GM19452 (cell line): Measurements from ENCODE around the gene ANKRD60.

Experiments used
- ATAC-seq: cut with Tn5 transposase; IDR thresholded peaks from one replicate; pipeline ENCODE4 v1.9.1; 2021; ENCODE audit not compliant: unreplicated experiment

ANKRD60 gene

DNA sequence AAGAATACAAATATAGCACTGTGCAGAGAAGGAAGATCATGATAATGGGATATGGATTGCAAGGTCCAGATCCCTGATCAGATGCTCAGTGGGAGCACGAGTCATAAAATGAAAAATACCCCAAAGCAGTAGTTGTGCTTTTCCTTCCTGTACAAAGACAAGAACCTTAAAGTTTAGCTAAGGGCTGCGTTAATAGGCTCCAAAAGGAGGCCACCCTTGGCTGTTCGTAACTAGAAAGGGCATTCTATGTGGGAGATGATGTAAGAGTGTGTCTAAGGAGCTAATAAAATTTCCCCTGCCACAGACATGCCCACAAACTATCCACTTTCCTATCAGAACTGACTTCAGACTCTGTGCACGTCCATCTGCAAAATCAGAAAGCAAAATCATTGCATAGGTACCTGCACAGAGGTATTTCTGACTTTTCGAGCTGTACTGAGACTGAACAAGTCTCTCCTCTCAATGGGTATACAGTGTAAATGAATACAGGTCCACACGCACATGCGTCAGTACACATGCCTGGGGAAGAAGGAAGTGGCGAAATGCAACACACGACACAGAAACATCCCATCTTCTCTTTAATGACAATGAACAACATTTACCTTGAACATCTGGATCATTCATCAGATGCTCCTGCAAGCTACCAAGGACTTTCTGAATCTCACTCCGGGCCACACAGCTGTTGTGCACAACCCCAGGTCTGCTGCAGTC is 16.9 kb upstream of the ANKRD60 start:
- no peak for ATAC-seq

DNA sequence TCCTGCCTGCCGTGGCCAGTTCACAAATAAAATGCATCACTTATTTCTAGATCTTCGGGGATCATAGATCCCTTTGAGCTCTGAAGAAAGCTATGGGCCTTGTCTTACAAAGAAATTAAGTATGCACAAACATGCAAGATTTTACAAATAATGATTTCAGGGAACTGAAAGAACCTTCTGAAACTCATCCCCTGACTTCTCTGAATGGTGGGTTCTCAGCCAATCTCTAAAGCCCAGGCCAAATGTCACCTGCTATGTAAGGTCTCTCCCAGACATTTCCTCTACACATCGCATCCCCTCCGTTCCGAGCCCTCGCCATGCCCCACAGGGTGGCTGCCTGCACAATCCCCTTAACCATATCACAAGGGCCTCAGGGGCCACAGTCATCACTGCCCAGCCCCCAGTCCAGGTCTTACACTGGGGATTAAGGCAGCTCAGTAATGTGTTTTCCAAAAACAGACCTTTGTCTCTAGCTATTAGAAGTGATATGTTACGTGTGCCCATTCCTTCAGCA is 16.1 kb upstream of the ANKRD60 start:
- ATAC-seq: no peak

DNA sequence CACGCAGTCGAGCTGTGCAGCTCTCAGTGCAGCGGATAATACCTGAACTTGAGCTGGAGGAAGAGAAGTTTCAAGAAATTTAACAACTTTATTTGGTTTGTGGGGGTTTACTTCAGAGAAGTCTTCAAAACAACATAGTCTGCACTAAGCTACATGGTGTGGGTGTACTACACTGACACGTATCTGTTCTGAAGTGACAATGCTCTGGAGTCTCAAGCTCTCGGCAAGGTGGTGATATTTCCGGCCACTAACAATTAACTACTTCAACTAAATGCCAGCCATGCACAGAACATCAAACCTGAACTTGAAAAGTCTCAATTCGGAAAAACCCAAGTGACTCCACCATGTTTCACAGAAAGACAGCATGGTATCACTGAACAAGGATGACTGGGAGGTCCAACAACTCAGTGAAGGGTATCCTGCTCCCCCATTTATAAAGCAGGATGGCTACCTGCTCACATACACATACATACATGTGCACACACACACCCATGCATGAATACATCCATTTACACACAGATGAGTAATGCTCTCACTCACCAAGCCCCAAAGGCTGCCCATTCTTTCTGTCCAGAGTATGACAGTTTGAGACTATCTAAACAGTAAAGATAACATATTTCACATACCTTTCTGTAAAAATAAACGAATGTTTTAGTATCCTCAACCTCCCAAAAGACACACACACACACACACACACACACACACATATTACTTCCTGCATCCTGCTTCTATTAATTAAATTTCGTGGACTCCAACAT is 15.4 kb upstream of the ANKRD60 start:
- ATAC-seq: no peak

DNA sequence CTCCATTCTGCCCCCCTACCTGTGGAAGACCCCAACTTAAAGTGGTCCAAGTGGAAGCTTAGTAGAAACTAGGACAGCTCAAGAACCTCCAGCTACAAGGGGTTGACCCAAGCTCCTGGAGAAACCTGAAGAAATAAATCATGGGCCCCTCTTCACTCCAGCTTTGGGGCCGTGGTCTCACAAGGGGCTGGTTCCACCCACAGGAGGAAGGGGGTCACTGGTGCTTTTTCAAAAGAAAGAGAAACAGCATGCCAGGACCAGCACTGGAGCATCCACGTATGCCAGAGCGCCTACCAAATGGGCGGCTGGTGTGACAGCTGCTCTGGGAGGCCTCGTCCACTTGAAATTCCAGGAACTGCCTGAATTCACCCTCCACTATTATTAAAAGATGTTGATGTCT is 14.4 kb upstream of the ANKRD60 start:
- no peak for ATAC-seq

DNA sequence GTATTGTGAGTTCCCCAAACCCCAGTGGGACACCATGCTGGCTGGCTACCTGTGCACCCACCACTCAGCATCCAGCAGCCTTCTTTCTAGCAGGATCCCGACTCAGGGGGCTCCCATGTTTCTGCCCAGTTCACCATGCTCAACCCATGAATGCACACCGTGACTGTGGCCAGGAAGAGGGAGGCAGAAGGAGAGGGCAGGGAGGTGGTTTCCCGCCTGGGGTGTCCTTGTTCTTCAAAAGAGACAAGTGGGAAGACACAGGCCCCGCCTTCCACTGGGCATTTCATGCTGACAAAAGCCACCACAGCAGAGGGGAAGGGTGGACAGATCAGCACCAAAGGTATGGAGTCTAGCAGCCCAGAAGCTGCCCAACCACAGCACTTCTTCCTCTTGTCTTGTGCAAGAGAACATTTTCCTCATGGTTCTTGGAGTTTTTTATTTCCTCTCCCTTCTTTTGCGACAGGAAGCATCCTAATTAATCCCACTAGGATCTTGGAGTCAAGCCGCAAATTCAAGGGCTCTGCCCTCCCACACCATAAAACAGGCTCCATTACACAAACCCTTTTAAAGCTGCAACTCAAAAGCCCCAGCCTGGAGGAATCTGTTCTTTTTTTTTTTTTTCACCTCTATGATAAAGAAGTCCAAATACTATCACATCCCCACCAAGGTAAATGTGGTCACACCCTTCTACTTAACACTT is 13.5 kb upstream of the ANKRD60 start:
- no peak for ATAC-seq

DNA sequence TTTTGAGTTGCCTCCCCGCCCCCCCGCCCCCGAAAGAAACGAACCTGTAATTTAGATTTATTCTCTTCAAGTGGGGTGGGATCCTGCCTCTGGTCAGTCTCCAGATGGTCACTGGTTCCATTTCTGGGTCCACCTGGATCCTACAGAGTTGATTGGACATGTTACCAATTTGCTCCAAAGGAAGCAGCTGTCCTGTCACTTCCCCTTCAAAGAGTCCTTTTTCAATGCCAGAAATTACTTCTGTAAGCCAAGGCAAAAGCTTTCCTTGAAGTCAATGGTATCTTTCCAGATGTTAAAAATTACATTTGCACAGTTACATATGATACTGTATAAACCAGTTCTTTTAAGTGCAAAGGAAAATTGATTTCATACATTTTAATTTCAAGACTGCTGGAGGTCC is 12.0 kb upstream of the ANKRD60 start:
- ATAC-seq: no peak

DNA sequence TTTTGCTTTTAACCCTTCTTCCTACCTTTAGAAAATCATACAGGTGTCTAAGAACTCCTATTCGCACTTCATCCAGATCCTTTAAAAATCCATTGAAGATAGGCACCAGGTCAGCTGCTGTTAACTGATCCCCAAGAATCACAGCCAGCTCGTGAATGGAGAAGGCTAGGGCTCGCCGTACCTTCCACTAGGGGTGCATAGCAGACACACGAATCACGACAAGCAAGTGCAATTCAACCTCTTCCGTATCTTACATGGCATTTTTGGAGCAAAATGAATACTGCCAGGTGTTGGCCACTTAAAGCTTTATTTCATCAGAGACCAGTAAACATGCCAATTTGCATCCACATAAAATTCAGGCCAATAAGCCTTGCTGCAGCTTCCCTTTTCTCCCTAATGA is 10.8 kb upstream of the ANKRD60 start:
- ATAC-seq: no peak

DNA sequence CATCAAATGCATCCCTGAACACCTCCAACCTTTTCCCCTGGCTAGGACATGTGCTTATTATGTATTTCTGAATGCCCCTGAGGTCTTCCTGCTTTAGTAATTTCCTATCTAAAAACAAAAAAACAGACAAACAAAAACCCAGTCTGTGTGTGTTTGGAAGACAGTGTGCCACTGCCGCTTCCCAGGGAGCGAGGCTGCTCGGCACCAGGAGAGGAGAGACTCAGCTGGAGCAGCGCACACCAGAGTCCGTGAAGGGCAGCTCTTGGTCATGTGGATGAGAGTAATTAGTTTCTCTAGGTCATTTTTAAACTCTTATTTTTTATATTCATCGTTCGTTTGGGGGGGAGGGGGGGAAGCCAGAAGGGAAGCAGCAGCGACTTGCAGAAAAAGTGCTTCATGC is 10.0 kb upstream of the ANKRD60 start:
- no peak for ATAC-seq

DNA sequence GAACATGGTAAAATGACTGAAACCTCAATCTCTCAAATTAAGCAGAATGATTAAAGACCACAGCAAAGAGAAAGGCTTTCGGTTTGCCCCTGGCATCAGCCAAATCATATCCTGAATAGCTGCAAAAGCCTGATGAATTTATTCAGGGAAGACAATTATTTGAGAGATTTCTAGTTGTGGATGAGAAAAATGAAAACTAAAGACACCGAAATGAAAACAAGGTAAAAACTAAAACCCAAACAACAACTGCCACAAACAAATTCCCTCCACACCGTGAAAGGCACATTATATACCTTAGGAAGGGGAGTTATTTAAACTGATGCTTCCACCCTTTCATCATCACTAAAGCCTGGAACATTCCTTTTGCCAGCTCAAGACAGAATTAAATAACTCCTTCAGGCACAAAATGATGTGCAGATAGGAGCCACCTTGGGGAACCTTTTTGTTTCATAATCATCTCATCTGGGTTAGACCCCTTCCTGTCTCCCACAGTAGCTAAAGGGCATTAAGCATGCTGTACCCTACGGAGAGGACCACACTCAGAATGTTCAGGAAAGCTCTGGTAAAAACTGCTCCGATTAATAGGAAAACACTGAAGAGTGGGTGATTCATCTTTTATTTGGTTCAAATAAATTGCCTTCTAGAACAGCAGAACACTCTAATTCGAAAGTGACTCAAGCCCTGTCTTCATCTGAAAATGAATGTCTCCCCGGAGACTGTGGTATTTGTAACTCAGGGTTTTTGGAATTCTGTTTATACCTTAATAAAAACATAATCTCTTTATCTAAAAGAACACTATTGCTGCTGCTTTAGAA is 9.1 kb upstream of the ANKRD60 start:
- no peak for ATAC-seq

DNA sequence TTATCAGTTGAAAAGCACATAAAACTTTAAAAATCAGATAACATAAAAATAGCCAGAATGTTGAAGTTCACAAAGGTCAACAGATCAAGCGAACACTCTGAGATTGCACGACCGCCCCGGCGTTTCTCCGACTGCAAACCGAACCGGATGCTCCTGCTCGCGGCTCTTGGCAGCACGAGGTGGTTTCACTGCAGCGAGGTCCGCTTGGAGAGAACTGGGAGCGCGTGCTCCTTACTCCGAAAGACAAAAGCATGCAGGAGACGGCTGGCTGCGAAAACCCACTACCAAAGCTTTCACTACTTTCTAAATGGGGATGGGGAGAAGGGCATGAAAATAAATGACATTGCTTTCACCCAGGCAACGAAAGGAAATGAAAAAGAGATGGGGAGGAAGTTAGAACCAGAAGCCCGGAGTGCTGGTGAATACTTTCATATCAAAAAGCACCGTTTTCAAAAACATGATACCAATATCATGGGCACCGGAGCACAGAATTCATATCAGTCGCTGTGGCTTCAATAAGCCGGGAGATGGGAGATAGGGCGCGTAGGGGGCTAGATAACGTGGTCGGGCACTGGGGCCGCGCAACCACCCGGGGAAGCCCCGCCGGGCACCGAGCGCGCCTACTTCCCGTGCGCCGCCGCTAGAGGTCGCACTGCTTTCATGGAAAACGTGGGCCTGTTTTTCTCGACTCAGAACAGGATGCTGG is 8.3 kb upstream of the ANKRD60 start:
- ATAC-seq: peak; percentile 75

DNA sequence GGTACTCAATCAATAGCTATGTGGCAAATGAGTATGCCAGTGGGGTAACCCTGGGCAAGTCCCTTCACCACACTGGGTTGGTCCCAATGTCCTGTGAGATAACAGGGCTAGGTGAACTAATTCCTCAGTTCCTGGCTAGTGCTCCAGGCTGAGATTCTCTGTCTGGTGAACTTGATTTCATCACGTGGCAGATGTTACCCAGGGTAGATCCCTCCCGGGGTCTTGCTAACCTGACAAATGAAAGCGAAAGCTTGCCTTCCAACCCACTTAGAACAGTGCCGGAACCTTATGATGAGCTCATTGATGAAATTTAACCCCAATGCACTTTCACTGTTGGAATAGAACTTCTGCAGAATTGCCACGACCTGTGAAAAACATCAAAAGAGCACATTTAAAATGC is 6.6 kb upstream of the ANKRD60 start:
- no peak for ATAC-seq

DNA sequence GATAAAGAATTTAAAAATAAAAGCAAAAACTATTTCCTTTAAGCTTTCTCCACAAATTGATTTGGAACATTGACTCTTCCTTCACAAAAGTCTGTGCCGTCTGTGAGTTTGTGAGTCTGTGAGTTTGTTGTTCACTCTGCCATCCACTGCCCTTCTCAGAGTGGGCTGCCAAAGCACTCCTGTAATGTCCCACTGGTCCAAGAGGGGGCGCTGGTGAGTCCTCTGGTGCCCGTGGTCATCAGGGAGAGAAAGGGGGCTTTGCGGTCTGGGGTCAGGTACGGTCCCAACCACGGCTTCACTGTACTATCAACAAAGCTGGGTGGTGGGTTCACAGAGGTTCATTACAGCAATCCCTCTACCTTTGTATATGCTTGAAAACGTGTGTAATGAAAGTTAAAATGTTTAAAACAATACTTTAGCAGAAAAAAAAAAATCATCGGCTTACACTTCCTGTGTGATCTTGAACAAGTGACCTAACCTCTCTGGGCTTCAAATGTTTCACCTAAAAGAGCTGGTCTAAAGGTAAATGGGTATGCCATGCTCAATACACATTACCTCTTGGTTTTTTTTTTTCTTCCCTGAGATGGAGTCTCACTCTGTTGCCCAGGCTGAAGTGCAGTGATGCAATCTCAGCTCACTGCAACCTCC is 5.6 kb upstream of the ANKRD60 start:
- ATAC-seq: no peak

DNA sequence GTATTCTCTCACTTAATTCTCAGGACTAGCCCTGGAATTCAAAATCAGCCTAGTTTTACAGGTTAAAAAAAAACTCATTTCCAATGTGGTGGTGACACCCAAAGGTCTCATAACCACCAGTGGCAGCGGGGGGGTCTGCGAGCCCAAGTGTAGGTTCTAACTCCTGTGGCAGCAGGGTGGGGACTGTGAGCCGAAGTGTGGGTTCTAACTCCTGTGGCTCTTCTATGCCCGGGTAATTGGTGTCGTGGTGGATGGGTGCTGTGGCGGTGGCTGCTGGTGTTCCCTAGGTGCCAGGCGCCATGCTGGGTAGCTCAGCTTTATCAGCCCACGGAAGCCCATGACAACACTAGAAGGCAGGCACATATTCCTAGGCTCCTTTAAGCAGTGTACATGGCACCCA is 4.9 kb upstream of the ANKRD60 start:
- ATAC-seq: no peak

DNA sequence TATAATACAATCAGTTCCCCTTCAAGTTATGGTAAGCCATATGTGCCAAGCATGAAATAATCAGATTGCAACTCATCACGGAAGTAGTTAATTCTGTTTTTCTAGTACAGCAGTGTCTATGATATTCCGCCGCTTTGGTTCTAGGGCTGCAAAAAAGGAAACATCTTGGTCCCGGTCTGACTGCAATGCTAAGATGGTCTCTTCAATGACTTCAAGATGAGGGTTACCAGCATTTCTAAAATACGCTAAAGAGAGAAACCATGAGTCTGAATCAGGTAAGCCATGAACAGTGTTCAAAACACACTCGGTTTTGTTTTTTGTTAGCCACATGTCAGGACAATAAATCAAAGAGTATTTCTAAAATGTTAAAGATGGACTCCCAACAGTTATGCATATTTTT is 3.2 kb upstream of the ANKRD60 start:
- no peak for ATAC-seq

DNA sequence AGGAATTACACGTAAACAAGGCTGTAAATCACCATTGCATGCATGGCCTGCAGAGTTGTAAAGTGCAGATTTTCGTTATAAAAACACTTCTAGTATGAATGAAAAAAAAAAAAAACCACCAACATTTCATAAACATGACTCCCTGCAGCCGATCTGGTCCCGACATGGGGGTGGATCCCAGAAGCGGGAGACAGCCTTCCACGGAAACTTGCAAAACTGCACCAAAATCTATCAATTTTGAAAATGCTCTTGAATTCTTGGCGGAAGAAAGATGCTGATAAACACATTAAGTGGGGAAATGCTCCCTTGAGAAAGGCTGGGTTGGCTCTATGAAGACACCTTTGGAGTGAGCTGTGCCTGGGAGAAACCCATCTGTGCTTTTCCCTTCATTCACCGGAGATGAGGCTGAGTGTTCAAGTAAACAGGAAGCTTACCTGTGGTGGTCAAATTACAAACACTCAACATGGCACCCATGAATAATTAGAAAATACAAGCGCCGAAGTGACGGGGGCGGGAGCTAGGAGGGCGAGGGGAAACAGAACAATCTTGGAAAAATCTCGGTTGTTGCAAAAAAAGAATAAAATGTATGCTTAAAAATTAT is 845 bp upstream of the ANKRD60 start:
- ATAC-seq: no peak

DNA sequence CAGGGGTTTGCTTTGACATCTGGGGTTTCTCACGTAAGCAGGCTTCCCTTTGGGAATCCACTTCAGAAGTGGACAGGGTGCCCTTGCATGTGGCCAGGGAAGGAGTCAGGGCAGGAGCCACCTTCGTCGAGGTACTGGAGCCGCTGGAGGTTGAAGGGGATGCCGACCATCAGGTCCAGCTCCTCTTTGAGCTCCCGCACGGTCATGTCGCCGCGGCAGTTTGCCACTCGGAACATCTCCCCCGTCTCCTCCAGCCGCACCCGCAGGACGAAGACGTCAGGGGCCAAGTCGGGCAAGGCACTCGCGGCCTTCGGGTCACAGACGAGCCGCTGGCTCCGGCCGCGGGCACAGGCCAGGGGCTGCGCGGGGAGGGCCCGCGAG is 360 bp downstream of the ANKRD60 start:
- ATAC-seq: no peak

DNA sequence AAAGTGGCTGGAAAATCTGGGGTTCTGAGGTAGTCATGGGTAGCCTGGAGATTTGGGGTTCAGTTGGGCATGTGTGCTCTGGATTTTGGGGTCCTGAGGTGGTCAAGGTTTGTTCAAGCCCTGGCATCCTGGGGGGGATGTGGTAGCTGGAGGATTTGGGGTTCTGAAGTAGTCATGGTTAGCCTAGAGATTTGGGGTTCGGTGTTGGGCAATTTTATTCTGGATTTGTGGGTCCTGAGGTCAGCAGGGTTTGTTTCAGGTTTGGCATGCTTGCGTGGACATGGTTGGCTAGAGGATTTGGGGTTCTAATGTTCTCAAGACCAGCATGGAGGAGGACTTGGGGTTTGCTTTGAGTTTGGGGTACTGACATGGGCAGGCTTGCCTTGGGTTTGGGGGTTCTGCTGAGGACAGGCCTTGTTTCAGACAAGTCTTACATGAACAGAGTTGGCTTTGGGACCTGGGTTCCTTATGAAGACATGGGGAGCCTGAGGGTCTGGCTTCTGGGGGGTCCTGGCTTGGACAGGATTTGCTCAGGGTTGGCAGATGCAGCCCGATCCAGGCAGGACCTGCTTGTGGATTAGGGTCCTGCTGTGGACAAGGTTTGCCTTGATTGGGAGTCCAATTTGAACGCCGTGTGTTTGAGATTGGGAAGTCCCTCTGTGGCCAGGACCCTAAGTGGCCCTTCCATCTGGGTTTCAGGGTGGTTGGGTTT is 906 bp downstream of the ANKRD60 start:
- no peak for ATAC-seq

DNA sequence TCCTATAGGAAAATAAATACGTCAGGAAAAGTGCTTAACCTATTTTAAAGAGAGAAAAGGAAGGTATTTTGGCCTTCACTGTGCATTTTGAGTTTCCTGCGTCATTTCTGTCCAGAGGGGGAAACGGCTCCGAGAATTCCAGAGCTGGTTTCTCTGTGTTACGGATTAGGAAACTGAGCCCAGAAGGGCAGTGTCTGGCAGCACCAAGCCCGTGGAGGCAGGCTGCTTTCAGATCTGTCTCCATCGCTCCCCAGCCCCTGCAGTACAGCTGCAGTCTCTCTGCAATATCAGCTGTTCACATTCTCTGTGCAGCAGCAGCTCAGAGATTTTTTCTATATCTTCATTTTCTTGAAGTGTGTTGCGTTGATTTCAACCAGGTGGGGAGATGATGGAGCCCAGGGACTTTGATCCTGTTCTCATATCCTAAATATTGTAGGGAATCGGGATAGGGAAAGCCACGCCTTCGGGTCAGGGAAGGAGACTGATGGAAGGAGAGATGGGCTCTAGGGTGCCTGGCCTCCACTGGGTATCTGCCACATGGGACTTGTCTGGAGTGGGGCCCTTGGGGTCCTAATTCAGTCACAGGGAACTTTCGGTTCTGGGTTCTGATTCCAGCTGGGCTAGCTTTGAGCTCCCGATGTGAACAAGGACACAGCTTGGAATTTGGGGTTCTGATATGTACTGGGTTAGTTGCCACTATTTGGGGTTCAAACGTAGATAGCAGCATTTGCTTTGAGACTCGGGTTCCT is 2.8 kb downstream of the ANKRD60 start:
- no peak for ATAC-seq
